ENCODE results near the gene PLAAT5. TPM values are rescaled to one million over a fixed set of nuclear protein-coding genes. Genes with fewer than 3 reads are reported as not detected.
A peak's percentile ranks its signal among the peaks of the same experiment; 100 is the strongest.

PLAAT5 gene
- total and polyA plus RNA-seq, 8 donors = 0.49 to 4.6 (median 1.1) TPM

GRCh38 chr11:63506876-63507275 lies 15.9 kb upstream of the PLAAT5 start:
- no peak for TF ChIP-seq CTCF (IDR thresholded peaks at IDR 0.05)
- H3K27me3 ChIP-seq = no peaks in the 10 kb centered on the region
- peaks cover 0 to 63% of the 10 kb centered on the region in 2 donors for H3K4me1 ChIP-seq
- ATAC-seq = no peak
- H3K27ac ChIP-seq = peak overlapping the region in 1 of 2 donors; percentile 86
- H3K9me3 ChIP-seq = no peaks in the 10 kb centered on the region
- no peak overlapping the region for H3K4me3 ChIP-seq
- H3K36me3 ChIP-seq = peaks cover 0 to 3% of the 10 kb centered on the region in 2 donors
- intact Hi-C loops (cut with DNase I) = no loop called here
- no peak for DNase-seq

GRCh38 chr11:63505857-63506528 lies 15.0 kb upstream of the PLAAT5 start, which contains the start of gene LGALS12:
Gene LGALS12 (plus strand): TSS chr11:63506084. CDS start chr11:63506459, 375 bp downstream.
- H3K9me3 ChIP-seq = peaks cover 0 to 2% of the 10 kb centered on the region in 2 donors
- ATAC-seq (peak; percentile 26), DNase-seq (peak in 2 of 4 donors; percentile 44 to 82)
- no peaks in the 10 kb centered on the region for H3K27me3 ChIP-seq
- peaks cover 0 to 2% of the 10 kb centered on the region in 2 donors for H3K36me3 ChIP-seq
- intact Hi-C loops (cut with DNase I) = no loop called here
- no peak for TF ChIP-seq CTCF (IDR thresholded peaks at IDR 0.05)
- H3K27ac ChIP-seq = peak within 1 kb of the TSS in 1 of 2 donors; percentile 86
- no peak within 1 kb of the TSS for H3K4me3 ChIP-seq
- H3K4me1 ChIP-seq = peaks cover 0 to 64% of the 10 kb centered on the region in 2 donors

- ATAC-seq (no peak), DNase-seq (no peak)
- Histone ChIP-seq H3K27ac (peak overlapping the region in 1 of 2 donors; percentile 86), H3K9me3 (peaks cover 0 to 11% of the 10 kb centered on the region in 2 donors), H3K27me3 (no peaks in the 10 kb centered on the region), H3K4me1 (peaks cover 0 to 64% of the 10 kb centered on the region in 2 donors), H3K36me3 (no peaks in the 10 kb centered on the region), H3K4me3 (no peak overlapping the region)
- intact Hi-C loops (cut with DNase I) = no loop called here
- no peak for TF ChIP-seq CTCF (IDR thresholded peaks at IDR 0.05)
Observed at GRCh38 chr11:63504933-63505586, 14.1 kb upstream of the PLAAT5 start.

- no peaks in the 10 kb centered on the region for H3K27me3 ChIP-seq
- H3K9me3 ChIP-seq = peaks cover 0 to 21% of the 10 kb centered on the region in 2 donors
- no peak for ATAC-seq
- intact Hi-C loops (cut with DNase I) = no loop called here
- H3K27ac ChIP-seq = peak overlapping the region in 1 of 2 donors; percentile 86
- TF ChIP-seq CTCF (IDR thresholded peaks at IDR 0.05) = no peak
- H3K4me3 ChIP-seq = no peak overlapping the region
- H3K4me1 ChIP-seq = peaks cover 0 to 64% of the 10 kb centered on the region in 2 donors
- no peak for DNase-seq
- no peaks in the 10 kb centered on the region for H3K36me3 ChIP-seq
Observed at GRCh38 chr11:63504054-63504453, 13.1 kb upstream of the PLAAT5 start.

- Histone ChIP-seq H3K9me3 (peaks cover 0 to 25% of the 10 kb centered on the region in 2 donors), H3K36me3 (no peaks in the 10 kb centered on the region), H3K4me1 (peaks cover 0 to 64% of the 10 kb centered on the region in 2 donors), H3K27me3 (no peaks in the 10 kb centered on the region), H3K27ac (peak overlapping the region in 1 of 2 donors; percentile 86), H3K4me3 (no peak overlapping the region)
- DNase-seq = peak in 1 of 4 donors; percentile 57
- intact Hi-C loops (cut with DNase I) = no loop called here
- no peak for TF ChIP-seq CTCF (IDR thresholded peaks at IDR 0.05)
- peak; percentile 44 for ATAC-seq
Observed at GRCh38 chr11:63503492-63503891, 12.5 kb upstream of the PLAAT5 start.
